HEK293 (cell line): ENCODE data around the gene ZFR2.

Experiments used
- BCL11B ChIP-seq: fragments of 450-650 bp; formaldehyde crosslinking; IDR thresholded peaks from 2 replicates; pipeline ENCODE4 v1.5.1; 2016; ENCODE audit warnings: low read depth, missing biosample characterization, missing genetic modification characterization
- MYNN ChIP-seq: fragments of 450-650 bp; formaldehyde crosslinking; IDR thresholded peaks from 2 replicates; pipeline ENCODE4 v1.5.1; 2016; ENCODE audit warnings: missing biosample characterization, missing genetic modification characterization, borderline replicate concordance
- PBX3 ChIP-seq: sonication (generic); formaldehyde crosslinking; IDR thresholded peaks from 2 replicates; pipeline ENCODE4 v1.8.1; 2022; ENCODE audit warnings: mild to moderate bottlenecking, moderate library complexity, missing genetic modification reagents
- REPIN1 ChIP-seq: fragments of 450-650 bp; formaldehyde crosslinking; IDR thresholded peaks from 2 replicates; pipeline ENCODE4 v1.5.1; 2017; ENCODE audit warnings: missing biosample characterization, missing genetic modification characterization, low read depth
- SCRT1 ChIP-seq: fragments of 450-650 bp; formaldehyde crosslinking; IDR thresholded peaks from 2 replicates; pipeline ENCODE4 v1.5.1; 2016; ENCODE audit warnings: missing biosample characterization, missing genetic modification characterization, borderline replicate concordance
- SETDB1 ChIP-seq: IDR thresholded peaks from one replicate; pipeline ENCODE4 v1.6.1; 2017; ENCODE audit warnings: mild to moderate bottlenecking, low read length, moderate library complexity, mixed read lengths; ENCODE audit not compliant: insufficient read length
- TCF7L2 ChIP-seq: IDR thresholded peaks from 2 replicates; pipeline ENCODE4 v1.6.1; 2011; ENCODE audit warnings: low read depth, mild to moderate bottlenecking, inconsistent platforms, low read length, moderate library complexity, borderline replicate concordance
- TSHZ1 ChIP-seq: fragments of 450-650 bp; formaldehyde crosslinking; IDR thresholded peaks from 2 replicates; pipeline ENCODE4 v1.5.1; 2016; ENCODE audit warnings: missing biosample characterization, missing genetic modification characterization, borderline replicate concordance
- YY2 ChIP-seq: fragments of 450-650 bp; formaldehyde crosslinking; IDR thresholded peaks from 2 replicates; pipeline ENCODE4 v1.5.1; 2016; ENCODE audit warnings: missing biosample characterization, missing genetic modification characterization
- ZBTB7A ChIP-seq: fragments of 450-650 bp; formaldehyde crosslinking; IDR thresholded peaks from 2 replicates; pipeline ENCODE4 v1.5.1; 2016; ENCODE audit warnings: low read depth, missing biosample characterization, missing genetic modification characterization
- ZBTB8A ChIP-seq: fragments of 450-650 bp; formaldehyde crosslinking; IDR thresholded peaks from 2 replicates; pipeline ENCODE4 v1.5.1; 2016; ENCODE audit warnings: missing biosample characterization, missing genetic modification characterization
- ZNF140 ChIP-seq: fragments of 450-650 bp; formaldehyde crosslinking; IDR thresholded peaks from 2 replicates; pipeline ENCODE4 v1.5.1; 2016; ENCODE audit warnings: missing biosample characterization, missing genetic modification characterization
- ZNF146 ChIP-seq: fragments of 450-650 bp; formaldehyde crosslinking; IDR thresholded peaks from 2 replicates; pipeline ENCODE4 v1.5.1; 2016; ENCODE audit warnings: missing biosample characterization, missing genetic modification characterization
- ZNF16 ChIP-seq: fragments of 450-650 bp; formaldehyde crosslinking; IDR thresholded peaks from 2 replicates; pipeline ENCODE4 v1.5.1; 2016; ENCODE audit warnings: low read depth, missing biosample characterization, missing genetic modification characterization
- ZNF169 ChIP-seq: fragments of 450-650 bp; formaldehyde crosslinking; IDR thresholded peaks from 2 replicates; pipeline ENCODE4 v1.5.1; 2016; ENCODE audit warnings: missing biosample characterization, missing genetic modification characterization
- ZNF202 ChIP-seq: fragments of 450-650 bp; formaldehyde crosslinking; IDR thresholded peaks from 2 replicates; pipeline ENCODE4 v1.5.1; 2016; ENCODE audit warnings: missing biosample characterization, missing genetic modification characterization, borderline replicate concordance
- ZNF211 ChIP-seq: fragments of 450-650 bp; formaldehyde crosslinking; IDR thresholded peaks from 2 replicates; pipeline ENCODE4 v1.5.1; 2016; ENCODE audit warnings: low read depth, missing biosample characterization, missing genetic modification characterization
- ZNF221 ChIP-seq: fragments of 450-650 bp; formaldehyde crosslinking; IDR thresholded peaks from 2 replicates; pipeline ENCODE4 v1.5.1; 2017; ENCODE audit warnings: missing biosample characterization, missing genetic modification characterization, borderline replicate concordance
- ZNF26 ChIP-seq: fragments of 450-650 bp; formaldehyde crosslinking; IDR thresholded peaks from 2 replicates; pipeline ENCODE4 v1.5.1; 2016; ENCODE audit warnings: missing biosample characterization, missing genetic modification characterization
- ZNF274 ChIP-seq, 2 experiments: fragments of 200-500 bp in 1 of 2; fragments of 450-650 bp in 1 of 2; sonication (Bioruptor generic) in 1 of 2; formaldehyde crosslinking in 1 of 2; IDR thresholded peaks; 2 replicates each; pipeline versions ENCODE4 v1.5.1 to v1.6.1; 2014 to 2016; ENCODE audit warnings: borderline replicate concordance in 1 of 2, inconsistent platforms in 1 of 2, low read length in 1 of 2, missing biosample characterization in 1 of 2, missing genetic modification characterization in 1 of 2
- ZNF302 ChIP-seq: fragments of 450-650 bp; formaldehyde crosslinking; IDR thresholded peaks from 2 replicates; pipeline ENCODE4 v1.5.1; 2016; ENCODE audit warnings: missing biosample characterization, missing genetic modification characterization, low read depth
- ZNF350 ChIP-seq: fragments of 450-650 bp; formaldehyde crosslinking; IDR thresholded peaks from 2 replicates; pipeline ENCODE4 v1.5.0; 2017; ENCODE audit warnings: missing biosample characterization, mild to moderate bottlenecking, missing genetic modification characterization
- ZNF366 ChIP-seq: fragments of 450-650 bp; formaldehyde crosslinking; conservative IDR thresholded peaks from 2 replicates; pipeline ENCODE4 v1.5.1; 2016; ENCODE audit warnings: missing biosample characterization, missing genetic modification characterization
- ZNF391 ChIP-seq: fragments of 450-650 bp; formaldehyde crosslinking; IDR thresholded peaks from 2 replicates; pipeline ENCODE4 v1.5.1; 2016; ENCODE audit warnings: low read depth, missing biosample characterization, missing genetic modification characterization, borderline replicate concordance
- ZNF416 ChIP-seq: fragments of 450-650 bp; formaldehyde crosslinking; IDR thresholded peaks from 2 replicates; pipeline ENCODE4 v1.5.1; 2016; ENCODE audit warnings: missing biosample characterization, missing genetic modification characterization
- ZNF48 ChIP-seq: fragments of 450-650 bp; formaldehyde crosslinking; IDR thresholded peaks from 2 replicates; pipeline ENCODE4 v1.5.1; 2016; ENCODE audit warnings: missing biosample characterization, missing genetic modification characterization
- ZNF558 ChIP-seq: fragments of 450-650 bp; formaldehyde crosslinking; IDR thresholded peaks from 2 replicates; pipeline ENCODE4 v1.5.1; 2016; ENCODE audit warnings: missing biosample characterization, missing genetic modification characterization
- ZNF670 ChIP-seq: fragments of 450-650 bp; formaldehyde crosslinking; IDR thresholded peaks from 2 replicates; pipeline ENCODE4 v1.5.1; 2016; ENCODE audit warnings: missing biosample characterization, missing genetic modification characterization, low read depth
- ZSCAN30 ChIP-seq: fragments of 450-650 bp; IDR thresholded peaks from 2 replicates; pipeline ENCODE4 v1.5.1; 2018; ENCODE audit warnings: missing biosample characterization, mild to moderate bottlenecking, missing genetic modification characterization, moderate library complexity
- TF ChIP-seq, protein P1 (sequence below): fragments of 450-650 bp; formaldehyde crosslinking; IDR thresholded peaks from 2 replicates; pipeline ENCODE4 v1.5.1; 2016; ENCODE audit warnings: missing biosample characterization, missing genetic modification characterization
- TF ChIP-seq, protein P2 (sequence below): fragments of 450-650 bp; formaldehyde crosslinking; IDR thresholded peaks from 2 replicates; pipeline ENCODE4 v1.5.1; 2017; ENCODE audit warnings: missing biosample characterization, missing genetic modification characterization

The ZFR2 gene

DNA sequence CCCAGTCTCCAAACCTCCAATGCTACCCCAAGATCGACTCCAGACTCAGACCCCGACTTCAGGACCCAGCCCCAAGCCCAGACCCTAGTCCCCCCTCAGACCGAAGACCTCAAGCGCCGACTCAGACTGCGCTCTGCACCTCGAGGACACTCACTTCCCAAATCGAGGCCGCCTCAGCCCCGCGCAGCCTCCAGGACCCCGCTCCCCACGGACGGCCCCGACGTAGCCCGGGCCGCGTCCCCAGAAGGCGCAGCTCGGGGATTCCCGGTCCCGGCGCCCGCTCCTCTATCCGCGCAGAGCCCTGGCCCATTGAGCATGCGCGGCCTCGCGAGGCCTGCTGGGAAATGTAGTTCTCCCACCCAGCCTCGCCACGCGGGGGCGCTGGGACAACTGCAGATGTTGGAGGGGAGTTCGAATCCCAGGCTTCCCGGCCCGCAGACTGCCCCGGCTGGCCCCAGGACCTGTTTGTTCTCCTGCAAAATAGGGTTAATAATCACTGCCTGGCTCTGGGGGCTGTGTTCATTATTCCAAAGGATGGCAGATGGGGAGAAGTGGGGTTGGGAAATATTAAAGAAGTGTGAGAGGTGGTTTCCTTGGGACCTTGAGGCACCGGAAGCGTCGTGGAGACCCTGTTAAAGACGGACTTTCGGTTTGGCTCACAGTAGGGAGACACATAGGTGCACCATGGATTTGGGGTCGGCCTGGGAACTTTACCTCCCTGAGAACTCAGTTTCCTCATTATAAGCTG lies 107.3 kb downstream of the ZFR2 start, which contains the start of gene APBA3 (continued):
- TF ChIP-seq ZNF391 (peak; percentile 26; the same call in 1 of the 2 replicates), ZNF366 (0 out of 2 replicates have a peak, but pooled peaks have one; percentile 10), ZNF140 (tag by site-specific recombination) (no peak), ZNF274 (IDR thresholded peaks at IDR 0.05; ENCODE audit: low read length) (no peak), ZNF274 (tag by site-specific recombination; IDR thresholded peaks at IDR 0.05; ENCODE audit: borderline replicate concordance) (no peak), ZNF26 (no peak), TCF7L2 (no peak), ZNF202 (tag by site-specific recombination) (no peak), SCRT1 (tag by site-specific recombination) (peak; percentile 20; the same call in 1 of the 2 replicates), YY2 (no peak), ZNF670 (tag by site-specific recombination) (no peak), ZNF146 (tag by site-specific recombination) (0 out of 2 replicates have a peak, but pooled peaks have one; percentile 23), ZNF221 (tag by site-specific recombination) (no peak), ZSCAN30 (peak; percentile 77), ZNF416 (no peak), PBX3 (0 out of 2 replicates have a peak, but pooled peaks have one; percentile 29), BCL11B (tag by site-specific recombination) (peak; percentile 75; the same call in 1 of the 2 replicates), ZNF16 (tag by site-specific recombination) (no peak), ZBTB8A (tag by site-specific recombination) (peak; percentile 87), ZNF211 (tag by site-specific recombination) (no peak), TSHZ1 (tag by site-specific recombination) (no peak), ZNF302 (tag by site-specific recombination) (no peak), ZNF558 (tag by site-specific recombination) (peak; percentile 44; the same call in 1 of the 2 replicates), MYNN (no peak), REPIN1 (no peak), ZNF350 (tag by site-specific recombination) (no peak), ZNF48 (tag by site-specific recombination) (no peak), SETDB1 (no peak), ZNF169 (tag by site-specific recombination) (no peak), ZBTB7A (tag by site-specific recombination) (no peak; the same call in 1 of the 2 replicates)
- TF ChIP-seq, protein P1, sequence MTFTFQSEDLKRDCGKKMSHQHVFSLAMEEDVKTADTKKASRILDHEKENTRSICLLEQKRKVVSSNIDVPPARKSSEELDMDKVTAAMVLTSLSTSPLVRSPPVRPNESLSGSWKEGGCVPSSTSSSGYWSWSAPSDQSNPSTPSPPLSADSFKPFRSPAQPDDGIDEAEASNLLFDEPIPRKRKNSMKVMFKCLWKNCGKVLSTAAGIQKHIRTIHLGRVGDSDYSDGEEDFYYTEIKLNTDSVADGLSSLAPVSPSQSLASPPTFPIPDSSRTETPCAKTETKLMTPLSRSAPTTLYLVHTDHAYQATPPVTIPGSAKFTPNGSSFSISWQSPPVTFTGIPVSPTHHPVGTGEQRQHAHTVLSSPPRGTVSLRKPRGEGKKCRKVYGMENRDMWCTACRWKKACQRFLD (tag by site-specific recombination) = no peak
- TF ChIP-seq, protein P2, sequence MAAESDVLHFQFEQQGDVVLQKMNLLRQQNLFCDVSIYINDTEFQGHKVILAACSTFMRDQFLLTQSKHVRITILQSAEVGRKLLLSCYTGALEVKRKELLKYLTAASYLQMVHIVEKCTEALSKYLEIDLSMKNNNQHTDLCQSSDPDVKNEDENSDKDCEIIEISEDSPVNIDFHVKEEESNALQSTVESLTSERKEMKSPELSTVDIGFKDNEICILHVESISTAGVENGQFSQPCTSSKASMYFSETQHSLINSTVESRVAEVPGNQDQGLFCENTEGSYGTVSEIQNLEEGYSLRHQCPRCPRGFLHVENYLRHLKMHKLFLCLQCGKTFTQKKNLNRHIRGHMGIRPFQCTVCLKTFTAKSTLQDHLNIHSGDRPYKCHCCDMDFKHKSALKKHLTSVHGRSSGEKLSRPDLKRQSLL (tag by site-specific recombination) = peak; percentile 58; the same call in 1 of the 2 replicates
